HEK293 (cell line): ENCODE data around the gene CACHD1.
A peak's percentile ranks its signal among the peaks of the same experiment; 100 is the strongest.

Experiments
- CTCF ChIA-PET: fragments of 350-600 bp; formaldehyde crosslinking; extraction: SDS; loops from one replicate; lab custom pipeline; 2021; ENCODE audit warnings: antibody characterized with exemption; lab: Yijun Ruan, JAX
- POLR2A ChIA-PET: fragments of 300-600 bp; formaldehyde crosslinking; extraction: SDS; loops from one replicate; lab custom pipeline; 2020; ENCODE audit warnings: antibody characterized with exemption, inconsistent platforms; lab: Yijun Ruan, JAX
- H3K27ac ChIP-seq: fragments of 200-500 bp; sonication (Bioruptor generic); 2 replicates; pipeline ENCODE4 v1.5.1; 2014; ENCODE audit warnings: low read depth, low read length, control low read depth, inconsistent platforms; ENCODE audit errors: extremely low read depth
- H3K36me3 ChIP-seq, 2 experiments: fragments of 200-500 bp in 1 of 2; sonication (Bioruptor generic) in 1 of 2; 1 replicate in 1 of 2; 2 replicates in 1 of 2; pipeline ENCODE4 v1.5.1; 2014 to 2017; ENCODE audit warnings: inconsistent platforms in 2 of 2, low read length in 2 of 2; ENCODE audit not compliant: control insufficient read depth in 2 of 2, insufficient read depth in 1 of 2
- H3K4me1 ChIP-seq: fragments of 200-500 bp; sonication (Bioruptor generic); 2 replicates; pipeline ENCODE4 v1.5.1; 2014; ENCODE audit warnings: mild to moderate bottlenecking, low read length, inconsistent platforms; ENCODE audit not compliant: control insufficient read depth, insufficient read depth
- H3K4me3 ChIP-seq: 2 replicates; pipeline ENCODE4 v1.5.1; 2011; ENCODE audit warnings: low read depth, mild to moderate bottlenecking, control low read depth, low read length, moderate library complexity
- H3K9me3 ChIP-seq: fragments of 200-500 bp; sonication (Bioruptor generic); 2 replicates; pipeline ENCODE4 v1.5.1; 2014; ENCODE audit warnings: low read depth, low read length, inconsistent platforms; ENCODE audit not compliant: control insufficient read depth, insufficient read depth
- BCL11B ChIP-seq: fragments of 450-650 bp; formaldehyde crosslinking; IDR thresholded peaks from 2 replicates; pipeline ENCODE4 v1.5.1; 2016; ENCODE audit warnings: low read depth, missing biosample characterization, missing genetic modification characterization
- KLF17 ChIP-seq: fragments of 450-650 bp; formaldehyde crosslinking; IDR thresholded peaks from 2 replicates; pipeline ENCODE4 v1.5.1; 2016; ENCODE audit warnings: missing biosample characterization, missing genetic modification characterization
- SALL2 ChIP-seq: fragments of 450-650 bp; formaldehyde crosslinking; IDR thresholded peaks from 2 replicates; pipeline ENCODE4 v1.5.0; 2017; ENCODE audit warnings: missing biosample characterization, mild to moderate bottlenecking, missing genetic modification characterization, borderline replicate concordance
- SP3 ChIP-seq: fragments of 450-650 bp; formaldehyde crosslinking; IDR thresholded peaks from 2 replicates; pipeline ENCODE4 v1.5.1; 2016; ENCODE audit warnings: missing biosample characterization, missing genetic modification characterization
- TRIM28 ChIP-seq: IDR thresholded peaks from 2 replicates; pipeline ENCODE4 v1.6.1; 2011; ENCODE audit warnings: low read length, control low read depth, borderline replicate concordance
- ZBTB1 ChIP-seq: fragments of 450-650 bp; formaldehyde crosslinking; IDR thresholded peaks from 2 replicates; pipeline ENCODE4 v1.5.1; 2016; ENCODE audit warnings: missing biosample characterization, missing genetic modification characterization
- ZBTB11 ChIP-seq: fragments of 450-650 bp; formaldehyde crosslinking; conservative IDR thresholded peaks from 2 replicates; pipeline ENCODE4 v1.5.1; 2016; ENCODE audit warnings: low read depth, missing biosample characterization, missing genetic modification characterization
- ZBTB26 ChIP-seq: fragments of 450-650 bp; formaldehyde crosslinking; optimal IDR thresholded peaks from 2 replicates; pipeline ENCODE3; 2016; ENCODE audit warnings: missing biosample characterization, mild to moderate bottlenecking, missing genetic modification characterization
- ZBTB49 ChIP-seq: fragments of 450-650 bp; formaldehyde crosslinking; IDR thresholded peaks from 2 replicates; pipeline ENCODE4 v1.5.1; 2016; ENCODE audit warnings: missing biosample characterization, missing genetic modification characterization, low read depth
- ZFHX2 ChIP-seq: fragments of 450-650 bp; formaldehyde crosslinking; conservative IDR thresholded peaks from 2 replicates; pipeline ENCODE4 v1.5.1; 2016; ENCODE audit warnings: missing biosample characterization, missing genetic modification characterization
- ZNF114 ChIP-seq: fragments of 450-650 bp; formaldehyde crosslinking; IDR thresholded peaks from 2 replicates; pipeline ENCODE4 v1.5.0; 2017; ENCODE audit warnings: missing biosample characterization, missing genetic modification characterization
- ZNF138 ChIP-seq: fragments of 450-650 bp; formaldehyde crosslinking; IDR thresholded peaks from 2 replicates; pipeline ENCODE4 v1.5.1; 2016; ENCODE audit warnings: missing biosample characterization, missing genetic modification characterization, borderline replicate concordance
- ZNF146 ChIP-seq: fragments of 450-650 bp; formaldehyde crosslinking; IDR thresholded peaks from 2 replicates; pipeline ENCODE4 v1.5.1; 2016; ENCODE audit warnings: missing biosample characterization, missing genetic modification characterization
- ZNF324 ChIP-seq: fragments of 450-650 bp; formaldehyde crosslinking; IDR thresholded peaks from 2 replicates; pipeline ENCODE4 v1.5.1; 2016; ENCODE audit warnings: missing biosample characterization, missing genetic modification characterization
- ZNF37A ChIP-seq: fragments of 450-650 bp; IDR thresholded peaks from 2 replicates; pipeline ENCODE4 v1.5.1; 2018; ENCODE audit warnings: missing biosample characterization, missing genetic modification characterization
- ZNF518A ChIP-seq: fragments of 450-650 bp; formaldehyde crosslinking; conservative IDR thresholded peaks from 2 replicates; pipeline ENCODE4 v1.5.1; 2016; ENCODE audit warnings: low read depth, missing biosample characterization, missing genetic modification characterization
- ZNF530 ChIP-seq: fragments of 450-650 bp; formaldehyde crosslinking; IDR thresholded peaks from 2 replicates; pipeline ENCODE4 v1.5.1; 2016; ENCODE audit warnings: low read depth, missing biosample characterization, missing genetic modification characterization
- ZNF645 ChIP-seq: fragments of 450-650 bp; formaldehyde crosslinking; IDR thresholded peaks from 2 replicates; pipeline ENCODE4; 2016; ENCODE audit warnings: missing biosample characterization, missing genetic modification characterization
- ZNF776 ChIP-seq: fragments of 450-650 bp; formaldehyde crosslinking; IDR thresholded peaks from 2 replicates; pipeline ENCODE4 v1.5.0; 2017; ENCODE audit warnings: missing biosample characterization, missing genetic modification characterization, borderline replicate concordance

Gene CACHD1

GRCh38 chr1:64505944-64506655, 36.2 kb downstream of the CACHD1 start (continued):
- TF ChIP-seq ZBTB11 (tag by site-specific recombination) = no peak
- peak; percentile 91 for TF ChIP-seq TRIM28
- peak; percentile 79 for TF ChIP-seq ZFHX2 (tag by site-specific recombination)
- TF ChIP-seq ZNF645 (tag by site-specific recombination) = no peak
- no peak for TF ChIP-seq ZNF138 (tag by site-specific recombination)
- TF ChIP-seq ZBTB26 = no peak
- peak; percentile 95 for TF ChIP-seq KLF17 (tag by site-specific recombination)
- TF ChIP-seq ZNF146 (tag by site-specific recombination) = peak; percentile 2; the same call in 1 of the 2 replicates
- TF ChIP-seq, all 188 proteins: peak for 86

- Histone ChIP-seq H3K36me3 (no peaks in the 10 kb centered on the region), H3K9me3 (no peaks in the 10 kb centered on the region), H3K27ac (no peak overlapping the region), H3K4me1 (peaks cover 22% of the 10 kb centered on the region), H3K4me3 (no peak overlapping the region)
- ChIA-PET CTCF (no interaction called here), POLR2A (no interaction called here)
- TF ChIP-seq ZNF518A (tag by site-specific recombination) = no peak
- TF ChIP-seq BCL11B = no peak
- TF ChIP-seq ZBTB49 (tag by site-specific recombination) = no peak
- TF ChIP-seq SALL2 (tag by site-specific recombination) = no peak
- no peak for TF ChIP-seq ZNF324
- no peak for TF ChIP-seq ZNF530
- no peak for TF ChIP-seq ZNF37A (tag by site-specific recombination)
- no peak for TF ChIP-seq ZNF114
- TF ChIP-seq SP3 (tag by site-specific recombination) = no peak
- no peak for TF ChIP-seq ZBTB1
- no peak for TF ChIP-seq ZNF776 (tag by site-specific recombination)
Measured at GRCh38 chr1:64508629-64509028, 38.7 kb downstream of the CACHD1 start.
